Measurements from ENCODE around the gene ROCK2. TPM values are rescaled to one million over a fixed set of nuclear protein-coding genes. Genes with fewer than 3 reads are reported as not detected.

Gene ROCK2
- total and polyA plus RNA-seq, 7 donors: 15.2 to 74.8 (median 43.5) TPM

GRCh38 chr2:11326677-11327211 is 17.7 kb downstream of the ROCK2 start:
- H3K27me3 ChIP-seq: no peaks in the 10 kb centered on the region
- no peaks in the 10 kb centered on the region for H3K9me3 ChIP-seq
- no peak overlapping the region for H3K4me3 ChIP-seq
- no peak for TF ChIP-seq POLR2A (IDR thresholded peaks at IDR 0.05)
- no peak for TF ChIP-seq CTCF (IDR thresholded peaks at IDR 0.05)
- TF ChIP-seq POLR2AphosphoS5 (IDR thresholded peaks at IDR 0.05): no peak
- TF ChIP-seq EP300 (IDR thresholded peaks at IDR 0.05): no peak
- no peak overlapping the region for H3K27ac ChIP-seq
- 64 to 78% methylated on average over 4 of the region's 4 CpGs for WGBS, 2 donors
- peaks cover 0 to 54% (median 33%) of the 10 kb centered on the region in 4 donors for H3K4me1 ChIP-seq
- no peak for DNase-seq
- intact Hi-C loops (cut with DNase I): no loop called here
- no peaks in the 10 kb centered on the region for H3K36me3 ChIP-seq

- WGBS, 2 donors: 59 to 65% methylated on average over 4 of the region's 4 CpGs
- no peaks in the 10 kb centered on the region for H3K27me3 ChIP-seq
- intact Hi-C loops (cut with DNase I): no loop called here
- H3K36me3 ChIP-seq: no peaks in the 10 kb centered on the region
- TF ChIP-seq POLR2A (IDR thresholded peaks at IDR 0.05) (no peak), CTCF (IDR thresholded peaks at IDR 0.05) (no peak)
- no peak overlapping the region for H3K4me3 ChIP-seq
- H3K27ac ChIP-seq: no peak overlapping the region
- H3K4me1 ChIP-seq: peaks cover 0 to 58% (median 32%) of the 10 kb centered on the region in 4 donors
- DNase-seq: no peak
- H3K9me3 ChIP-seq: no peaks in the 10 kb centered on the region
These were observed 18.3 kb downstream of the ROCK2 start for GRCh38 chr2:11325961-11326676.

DNA sequence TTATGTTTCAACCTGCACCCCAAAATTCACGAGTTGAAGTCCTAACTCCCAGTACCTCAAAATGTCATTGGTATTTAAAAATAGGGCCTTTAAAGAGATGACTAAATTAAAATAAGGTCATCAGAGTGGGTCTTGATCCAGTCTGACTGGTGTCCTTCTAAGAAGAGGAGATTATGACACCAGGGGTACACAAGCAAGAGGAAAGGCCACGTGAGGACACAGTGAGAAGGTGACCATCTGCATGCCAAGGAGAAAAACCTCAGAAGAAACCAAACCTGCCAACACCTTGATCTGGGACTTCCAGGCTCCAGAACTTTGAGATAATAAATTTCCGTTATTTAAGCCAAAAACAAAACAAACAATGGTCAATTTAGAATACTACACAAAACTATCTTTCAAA is 22.6 kb downstream of the ROCK2 start:
- 85 to 89% methylated on average over 3 of the region's 3 CpGs for WGBS, 2 donors
- H3K4me3 ChIP-seq: no peak overlapping the region
- H3K36me3 ChIP-seq: no peaks in the 10 kb centered on the region
- DNase-seq: no peak
- no peak overlapping the region for H3K27ac ChIP-seq
- H3K27me3 ChIP-seq: no peaks in the 10 kb centered on the region
- H3K9me3 ChIP-seq: no peaks in the 10 kb centered on the region
- H3K4me1 ChIP-seq: peaks cover 0 to 51% (median 27%) of the 10 kb centered on the region in 4 donors
- TF ChIP-seq CTCF (IDR thresholded peaks at IDR 0.05) (no peak), POLR2A (IDR thresholded peaks at IDR 0.05) (no peak), POLR2AphosphoS5 (IDR thresholded peaks at IDR 0.05) (no peak), EP300 (IDR thresholded peaks at IDR 0.05) (no peak)
- intact Hi-C loops (cut with DNase I): no loop called here

DNA sequence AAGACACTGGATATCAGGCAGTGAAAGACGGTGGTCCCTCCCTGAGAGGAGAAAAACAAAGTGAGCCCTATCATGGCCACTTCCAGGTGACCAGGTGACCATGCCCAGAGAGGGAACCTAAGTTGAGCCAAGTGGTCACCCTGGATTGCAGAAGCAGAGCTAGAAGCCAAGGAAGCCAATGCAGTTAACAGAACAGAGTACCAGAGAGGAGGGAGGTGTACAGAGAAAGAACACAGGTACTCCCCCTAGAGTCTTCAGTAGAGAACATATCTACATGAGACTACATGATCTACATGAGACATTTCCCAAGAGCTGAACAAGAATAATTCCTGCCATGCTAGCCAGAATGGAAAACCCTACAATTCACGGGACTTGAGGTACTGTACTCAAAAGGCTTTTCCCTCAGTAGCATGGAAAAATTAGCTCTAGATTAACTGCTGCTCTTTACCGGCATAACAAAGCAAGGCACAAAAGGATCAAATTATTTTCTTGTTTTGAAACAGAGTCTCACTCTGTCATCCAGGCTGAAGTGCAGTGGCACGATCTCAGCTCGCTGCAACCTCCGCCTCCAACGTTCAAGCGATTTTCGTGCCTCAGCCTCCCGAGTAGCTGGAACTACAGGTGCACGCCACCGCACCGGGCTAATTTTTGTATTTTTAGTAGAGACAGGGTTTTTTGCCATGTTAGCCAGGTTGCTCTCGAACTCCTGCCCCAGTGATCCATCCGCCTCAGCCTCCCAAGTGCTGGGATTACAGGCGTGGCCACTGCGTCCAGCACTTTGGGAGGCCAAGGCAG is 23.5 kb downstream of the ROCK2 start:
- no peaks in the 10 kb centered on the region for H3K36me3 ChIP-seq
- H3K27me3 ChIP-seq: no peaks in the 10 kb centered on the region
- intact Hi-C loops (cut with DNase I): no loop called here
- no peak overlapping the region for H3K27ac ChIP-seq
- no peak overlapping the region for H3K4me3 ChIP-seq
- no peaks in the 10 kb centered on the region for H3K9me3 ChIP-seq
- WGBS, 2 donors: 96 to 97% methylated on average over 17 of the region's 17 CpGs
- H3K4me1 ChIP-seq: peaks cover 0 to 53% (median 33%) of the 10 kb centered on the region in 4 donors
- TF ChIP-seq POLR2AphosphoS5 (IDR thresholded peaks at IDR 0.05): no peak
- TF ChIP-seq CTCF (IDR thresholded peaks at IDR 0.05): no peak
- no peak for TF ChIP-seq EP300 (IDR thresholded peaks at IDR 0.05)
- TF ChIP-seq POLR2A (IDR thresholded peaks at IDR 0.05): no peak
- no peak for DNase-seq

All from sigmoid colon (tissue), 7 donors.